Islet precursor cell (in vitro differentiated cells): Measurements from ENCODE around the gene DDOST.
"Not testable (repeated sequence)": the region's sequence is repeated elsewhere in the genome, so short reads cannot be mapped to it uniquely, and the experiment has no call there.

ENCODE experiments used
- DNase-seq: peaks from one replicate; pipeline ENCODE4 v3.0.0-alpha.2; 2018

Gene DDOST

GRCh38 chr1:20689645-20690056 lies 28.5 kb upstream of the DDOST start:
- no peak for DNase-seq

- DNase-seq: no peak
Measured at GRCh38 chr1:20686883-20687725, 25.9 kb upstream of the DDOST start.

DNA sequence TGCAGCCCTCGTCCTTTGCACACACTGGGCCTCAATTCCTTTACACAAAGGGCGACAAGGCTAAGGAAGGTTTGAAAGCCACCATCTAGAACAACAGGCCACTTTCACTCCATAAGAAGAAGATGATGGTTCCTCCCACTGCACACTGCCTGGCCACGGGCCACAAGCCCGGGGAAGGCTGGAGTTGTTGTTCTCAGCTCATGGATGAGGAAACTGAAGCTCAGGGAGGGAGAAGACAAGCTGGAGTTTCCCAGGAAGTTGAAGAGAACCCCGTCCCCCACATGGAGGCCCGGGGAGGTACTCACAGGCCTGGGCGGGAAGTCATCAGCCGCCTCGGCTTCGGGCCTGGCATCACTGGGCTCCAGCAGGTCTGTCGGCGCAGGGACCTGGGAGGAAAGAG lies 24.6 kb upstream of the DDOST start:
- no peak for DNase-seq

GRCh38 chr1:20685099-20685662 lies 24.0 kb upstream of the DDOST start:
- DNase-seq: no peak

- DNase-seq: no peak
Measured at GRCh38 chr1:20684651-20685050, 23.5 kb upstream of the DDOST start.

DNA sequence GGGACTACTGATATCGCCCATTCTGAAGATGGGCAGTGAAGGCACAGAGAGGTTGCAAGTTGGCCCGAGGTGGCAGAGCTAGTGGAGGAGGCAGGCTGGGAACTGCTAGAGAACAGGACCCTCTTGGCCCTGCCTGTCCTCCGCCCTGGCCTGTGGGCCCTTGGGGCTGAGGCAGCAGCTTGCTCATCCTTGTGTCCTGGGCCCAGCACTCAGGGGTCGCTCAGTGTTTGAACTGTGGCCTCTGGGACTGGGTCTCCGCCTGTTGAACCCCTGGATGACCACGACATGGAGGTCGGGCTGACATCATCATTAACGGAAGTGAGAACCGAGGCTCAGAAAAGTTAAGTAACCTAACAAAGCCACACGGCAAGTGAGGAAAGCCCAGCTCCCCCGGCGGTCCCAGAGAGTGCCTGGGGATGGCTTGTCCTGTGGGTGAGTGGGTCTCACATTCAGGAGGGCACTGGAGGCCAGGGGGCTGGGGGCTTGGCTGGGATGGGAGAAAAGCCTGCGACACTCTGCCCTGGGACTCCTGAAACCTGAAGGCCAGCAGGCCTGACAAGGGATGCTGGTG lies 23.0 kb upstream of the DDOST start:
- DNase-seq: peak; percentile 45

- DNase-seq: no peak
Measured at GRCh38 chr1:20683614-20684013, 22.4 kb upstream of the DDOST start.

- peak; percentile 52 for DNase-seq
Measured at GRCh38 chr1:20682571-20683236, 21.5 kb upstream of the DDOST start.

GRCh38 chr1:20681999-20682398 lies 20.8 kb upstream of the DDOST start:
- DNase-seq: no peak

DNA sequence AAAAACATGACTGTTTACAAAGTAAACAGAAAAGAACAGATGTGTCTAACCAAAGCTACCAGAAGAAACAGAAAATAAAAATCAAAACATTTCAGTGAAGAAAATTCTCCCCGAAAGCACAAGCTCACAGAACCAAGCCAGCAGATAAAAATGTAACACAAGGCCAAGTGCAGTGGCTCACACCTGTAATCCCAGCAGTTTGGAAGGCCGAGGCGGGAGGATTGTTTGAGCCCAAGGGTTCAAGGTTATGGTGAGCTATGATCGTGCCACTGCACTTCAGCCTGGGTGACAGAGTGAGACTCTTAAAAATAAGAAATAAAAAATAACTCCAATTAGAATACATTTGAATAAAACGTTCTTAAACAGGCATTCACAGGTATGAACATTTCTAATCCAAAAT lies 19.1 kb upstream of the DDOST start:
- no peak for DNase-seq

GRCh38 chr1:20678599-20678998 lies 17.4 kb upstream of the DDOST start:
- no peak for DNase-seq

- DNase-seq: not testable (repeated sequence)
Measured at GRCh38 chr1:20673626-20674025, 12.5 kb upstream of the DDOST start.

DNA sequence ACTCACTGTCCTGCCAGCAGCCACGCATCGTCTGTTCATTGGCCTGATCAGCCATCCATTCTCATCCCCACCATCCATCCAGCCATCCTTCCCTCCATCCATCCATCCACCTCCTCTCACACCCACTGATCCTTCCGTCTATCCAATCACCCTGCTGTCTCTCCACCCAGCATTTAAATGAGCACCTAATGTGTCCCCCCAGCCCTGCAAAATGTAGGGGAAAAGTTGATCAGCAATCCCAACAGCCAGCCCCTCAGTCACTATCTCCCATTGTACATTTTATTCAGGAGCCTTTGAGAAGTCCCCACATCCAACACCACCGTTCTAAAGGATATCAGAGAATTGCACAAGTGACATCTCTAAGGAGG lies 11.1 kb upstream of the DDOST start:
- DNase-seq: no peak

DNA sequence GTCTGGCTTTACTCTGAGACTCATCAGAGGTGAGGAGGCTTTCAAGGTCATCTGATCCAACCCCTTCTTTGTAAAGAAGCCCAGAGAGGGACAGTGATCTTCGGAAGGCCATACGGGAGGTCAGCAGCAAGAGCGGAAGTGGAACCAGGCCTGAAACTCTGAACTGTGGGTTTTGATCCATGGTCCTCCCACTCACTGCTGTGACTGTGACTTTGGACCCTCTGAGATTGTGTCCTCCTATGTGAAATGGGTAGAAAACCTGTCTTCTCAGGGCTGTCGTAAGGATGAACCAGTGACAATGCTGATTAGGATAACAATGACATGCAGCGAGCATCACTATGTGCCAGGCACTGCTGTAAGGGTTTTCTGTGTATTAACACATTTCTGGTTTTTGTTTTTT lies 9.8 kb upstream of the DDOST start:
- DNase-seq: no peak

- DNase-seq: no peak
Measured at GRCh38 chr1:20668581-20668980, 7.4 kb upstream of the DDOST start.

GRCh38 chr1:20666804-20667203 lies 5.6 kb upstream of the DDOST start:
- DNase-seq: peak; percentile 54

DNA sequence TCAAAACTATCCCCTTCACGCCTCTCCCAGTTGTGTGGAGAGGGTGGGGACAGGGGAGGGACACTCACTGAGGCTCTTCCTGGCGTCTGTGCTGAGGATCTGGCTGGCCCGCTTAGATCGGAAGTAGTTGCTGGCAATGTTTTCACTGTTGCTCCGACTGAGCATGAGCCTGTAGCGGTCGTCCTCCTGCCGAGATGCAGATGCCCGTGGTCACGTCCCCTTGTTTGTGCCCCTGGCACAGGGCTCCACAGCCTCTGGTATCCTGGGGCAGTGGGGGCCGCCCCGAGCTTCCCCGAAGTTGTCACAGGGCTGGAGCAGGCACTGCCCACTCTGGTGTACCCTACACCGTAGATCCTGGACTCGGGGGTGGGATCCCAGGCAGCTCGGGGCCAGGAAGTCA lies 5.0 kb upstream of the DDOST start:
- DNase-seq: no peak

DNA sequence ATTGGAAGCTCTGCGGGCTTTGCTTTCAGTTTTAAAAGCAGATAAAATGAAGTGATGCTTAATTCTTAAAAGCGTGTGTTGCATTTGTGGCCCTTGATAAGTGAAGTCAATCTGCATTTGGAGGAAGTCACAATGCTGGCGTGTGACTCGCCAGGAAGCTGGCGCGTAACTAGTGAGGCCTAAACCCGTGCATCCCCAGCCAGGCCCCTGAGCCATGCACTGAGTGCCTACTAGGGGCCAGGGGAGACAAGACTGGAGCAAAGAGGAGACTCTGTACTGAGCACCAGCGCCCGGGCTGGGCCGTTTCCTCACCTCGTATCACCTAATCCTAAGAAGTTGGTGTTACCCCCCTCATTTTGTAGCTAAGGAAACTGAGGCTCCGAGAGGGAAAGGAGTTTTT lies 4.6 kb upstream of the DDOST start:
- no peak for DNase-seq

- no peak for DNase-seq
Measured at GRCh38 chr1:20663969-20664715, 3.0 kb upstream of the DDOST start.

DNA sequence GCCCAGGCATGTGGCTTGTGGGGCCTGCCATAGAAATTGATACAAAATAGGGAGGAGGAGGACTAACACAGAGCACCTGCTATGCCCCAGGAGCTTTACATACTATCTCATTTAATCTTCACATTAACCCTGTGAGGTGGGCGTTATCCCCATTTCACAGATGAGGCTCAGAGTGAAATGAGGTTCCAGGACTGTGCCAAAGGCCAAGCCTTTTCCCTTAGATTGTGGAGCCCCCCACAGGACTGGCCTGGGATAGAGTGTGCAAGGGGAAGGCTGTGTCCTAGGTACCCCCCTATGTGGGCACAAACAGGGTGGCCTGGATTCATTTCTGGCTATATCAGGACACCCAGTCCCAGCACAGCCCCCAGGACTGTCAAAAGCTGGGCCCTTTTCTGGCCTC lies 2.2 kb upstream of the DDOST start:
- DNase-seq: no peak

DNA sequence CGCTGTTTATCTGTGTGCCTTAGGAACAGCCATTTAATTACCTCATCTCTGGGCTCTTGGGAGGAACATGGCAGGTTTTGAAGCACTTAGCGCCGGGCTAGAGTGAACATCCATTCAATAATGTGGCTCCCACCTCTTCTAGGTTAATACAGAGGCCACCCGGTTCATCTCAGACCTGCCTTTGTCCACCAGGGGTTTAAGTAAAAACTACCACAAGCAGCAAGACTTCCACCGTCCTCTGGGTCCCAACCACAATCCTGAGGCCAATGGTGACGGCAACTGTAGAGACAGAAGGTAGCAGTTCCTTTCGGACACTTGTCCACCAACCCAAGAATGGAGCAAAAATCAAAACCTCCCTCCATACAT lies 924 bp upstream of the DDOST start:
- no peak for DNase-seq

- DNase-seq: no peak
Measured at GRCh38 chr1:20660847-20661206, 342 bp downstream of the DDOST start.

DNA sequence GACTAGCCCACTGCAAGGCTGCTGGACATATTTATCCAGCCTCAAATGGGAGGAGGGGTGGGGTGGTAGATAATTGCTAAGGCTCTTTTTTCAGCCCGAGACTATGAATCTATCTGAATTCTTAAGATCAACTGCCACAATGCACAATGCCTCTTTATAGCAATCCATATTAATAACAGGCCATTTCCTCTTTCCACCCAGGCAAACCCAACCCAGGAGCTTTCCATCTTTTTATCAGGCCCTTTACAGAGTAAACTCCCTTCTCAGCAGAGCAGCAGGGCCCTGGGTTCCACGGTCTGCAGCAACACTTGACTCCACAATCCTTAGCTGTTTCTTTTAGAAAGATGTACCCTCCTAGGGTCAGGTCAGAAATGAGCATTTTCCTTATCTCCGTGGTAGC lies 806 bp downstream of the DDOST start:
- no peak for DNase-seq
